ENCODE measurements around the gene CD180. TPM values are rescaled to one million over a fixed set of nuclear protein-coding genes. Genes with fewer than 3 reads are reported as not detected.

Gene CD180
- total and polyA plus RNA-seq, 9 of the 15 experiments (the other 6 are each of a cell fraction or from before 2014, with no cell fraction given), result 0.01 to 0.07 TPM; not detected in 7

GRCh38 chr5:67135381-67135984 lies 61.1 kb downstream of the CD180 start:
- Histone ChIP-seq H3K27me3 (ENCODE audit: control insufficient read depth in 2 of 2, insufficient read depth in 2 of 2, low read length in 2 of 2) (no peaks in the 10 kb centered on the region), H3K4me2 (ENCODE audit: insufficient read depth, low read length) (no peak overlapping the region), H3K9me1 (ENCODE audit: control insufficient read depth, insufficient read depth, low read length) (no peaks in the 10 kb centered on the region), H4K20me1 (replicated peaks; ENCODE audit: control insufficient read depth, insufficient read depth, low read length) (no peaks in the 10 kb centered on the region), H3K4me1 (replicated peaks in 1 of 2; ENCODE audit: control insufficient read depth in 2 of 2, insufficient read depth in 2 of 2, low read length in 2 of 2) (peaks cover 0 to 3% of the 10 kb centered on the region in 2 experiments; a peak in 1 of 5 replicates), H3K36me3 (ENCODE audit: control insufficient read depth, insufficient read depth, low read length) (no peaks in the 10 kb centered on the region; the same call in 1 of the 3 replicates), H3K9me3 (replicated peaks; ENCODE audit: control insufficient read depth, insufficient read depth, low read depth, low read length) (no peaks in the 10 kb centered on the region), H3K9ac (ENCODE audit: insufficient read depth in 1 of 2, low read depth in 2 of 2, low read length in 2 of 2) (no peak overlapping the region), H2AFZ (ENCODE audit: low read depth, low read length) (no peak overlapping the region), H3K79me2 (ENCODE audit: control insufficient read depth, insufficient read depth, low read length) (no peaks in the 10 kb centered on the region), H3K27ac (ENCODE audit: extremely low read depth, low read depth, low read length) (no peak overlapping the region), H3K4me3 (no peak overlapping the region)
- POLR2A ChIA-PET, result no interaction called here
- ATAC-seq, result no peak
- TF ChIP-seq ZNF316 (IDR thresholded peaks at IDR 0.05), result peak; percentile 40; the same call in 1 of the 2 replicates
- no peak for TF ChIP-seq HOXB6 (CRISPR knock-in tag; IDR thresholded peaks at IDR 0.05; ENCODE audit: borderline replicate concordance)
- 0 out of 2 replicates have a peak, but pooled peaks have one; percentile 15 for TF ChIP-seq C11orf30 (IDR thresholded peaks at IDR 0.05; ENCODE audit: low read depth)
- intact Hi-C loops (cut with micrococcal nuclease) (no loop called here), in situ Hi-C loops (cut with MboI) (no loop called here)
- CTCF ChIA-PET (ENCODE audit: low intra/inter-chr PET ratio), result no interaction called here
- DNase-seq (ENCODE audit: extremely low read depth in 1 of 4, low spot score in 3 of 4), result no peak
- no TSS peak for BruUV-seq (replicated peaks)
- WGBS (ENCODE audit: insufficient coverage, low coverage, missing lambda C conversion rate), result 87% methylated on average over 6 of the region's 6 CpGs
- no peak for FAIRE-seq

- in situ Hi-C loops (cut with MboI), result no loop called here
- BruUV-seq (replicated peaks), result no TSS peak
- Histone ChIP-seq H3K27ac (ENCODE audit: extremely low read depth, low read depth, low read length) (no peak overlapping the region), H2AFZ (ENCODE audit: low read depth, low read length) (no peak overlapping the region), H3K27me3 (ENCODE audit: control insufficient read depth in 2 of 2, insufficient read depth in 2 of 2, low read length in 2 of 2) (no peaks in the 10 kb centered on the region), H3K9me3 (replicated peaks; ENCODE audit: control insufficient read depth, insufficient read depth, low read depth, low read length) (no peaks in the 10 kb centered on the region), H3K4me3 (no peak overlapping the region), H3K79me2 (ENCODE audit: control insufficient read depth, insufficient read depth, low read length) (no peaks in the 10 kb centered on the region), H3K9ac (ENCODE audit: insufficient read depth in 1 of 2, low read depth in 2 of 2, low read length in 2 of 2) (no peak overlapping the region), H3K4me1 (replicated peaks in 1 of 2; ENCODE audit: control insufficient read depth in 2 of 2, insufficient read depth in 2 of 2, low read length in 2 of 2) (no peaks in the 10 kb centered on the region), H3K4me2 (ENCODE audit: insufficient read depth, low read length) (no peak overlapping the region), H3K36me3 (ENCODE audit: control insufficient read depth, insufficient read depth, low read length) (no peaks in the 10 kb centered on the region; the same call in 1 of the 3 replicates), H3K9me1 (ENCODE audit: control insufficient read depth, insufficient read depth, low read length) (no peaks in the 10 kb centered on the region), H4K20me1 (replicated peaks; ENCODE audit: control insufficient read depth, insufficient read depth, low read length) (no peaks in the 10 kb centered on the region)
- ChIA-PET CTCF (ENCODE audit: low intra/inter-chr PET ratio) (no interaction called here), POLR2A (interaction anchor here (1.1 kb wide), 1 partner anchor 9 kb away, joined by 3 read pairs; no protein-coding TSS in a partner anchor)
- WGBS (ENCODE audit: insufficient coverage, low coverage, missing lambda C conversion rate), result 61% methylated on average over 3 of the region's 3 CpGs
- no peak for FAIRE-seq
- no peak for DNase-seq (ENCODE audit: extremely low read depth in 1 of 4, low spot score in 3 of 4)
- ATAC-seq, result no peak
- intact Hi-C loops (cut with micrococcal nuclease), result no loop called here
- TF ChIP-seq SFPQ (IDR thresholded peaks at IDR 0.05; ENCODE audit: low read depth, low read length), result no peak
- no peak for TF ChIP-seq TOE1 (IDR thresholded peaks at IDR 0.05; ENCODE audit: borderline replicate concordance)
- no peak for TF ChIP-seq TOE1 (CRISPR knock-in tag; IDR thresholded peaks at IDR 0.05; ENCODE audit: borderline replicate concordance, low read depth)
- TF ChIP-seq PTBP1 (IDR thresholded peaks at IDR 0.05; ENCODE audit: low read depth, low read length), result no peak
- no peak for TF ChIP-seq FOS (IDR thresholded peaks at IDR 0.05; ENCODE audit: extremely low read depth, insufficient read length)
These were observed 62.8 kb downstream of the CD180 start for GRCh38 chr5:67133776-67134175.

Measured in K562 (cell line).